ENCODE data around the gene LRP5. TPM values are rescaled to one million over a fixed set of nuclear protein-coding genes. Genes with fewer than 3 reads are reported as not detected.
"Not testable (repeated sequence)": the region's sequence is repeated elsewhere in the genome, so short reads cannot be mapped to it uniquely, and the experiment has no call there.

Gene LRP5
- total RNA-seq, 1 donor from 2014 or later = 10.2 TPM

- FAIRE-seq = no peak
- no peak for DNase-seq (ENCODE audit: low spot score in 2 of 2)
These were observed 136.2 kb downstream of the LRP5 start for GRCh38 chr11:68448604-68449011.

DNA sequence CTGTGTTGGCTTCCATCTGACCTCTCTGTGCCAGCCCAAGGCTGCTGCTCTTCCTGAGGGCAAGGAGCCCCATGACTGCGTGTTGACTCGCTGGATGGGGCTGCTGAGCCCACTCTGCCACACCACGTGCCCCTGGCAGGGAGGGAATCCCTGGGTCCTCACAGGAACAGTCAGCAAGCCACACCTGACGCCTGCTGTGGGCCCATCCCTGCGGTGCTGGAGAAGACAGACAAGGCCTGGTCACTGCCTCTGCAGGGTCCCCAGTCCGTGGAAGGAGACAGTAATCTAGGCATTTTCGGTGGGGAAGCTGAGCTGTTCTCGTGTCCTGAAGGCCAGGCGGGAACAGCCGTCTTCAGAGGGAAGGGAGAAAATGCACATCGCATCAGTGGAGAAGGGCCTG, 137.6 kb downstream of the LRP5 start:
- DNase-seq (ENCODE audit: low spot score in 2 of 2) = no peak
- FAIRE-seq = no peak

GRCh38 chr11:68450711-68451110, 138.3 kb downstream of the LRP5 start:
- FAIRE-seq (no peak), DNase-seq (ENCODE audit: low spot score in 2 of 2) (no peak)

DNA sequence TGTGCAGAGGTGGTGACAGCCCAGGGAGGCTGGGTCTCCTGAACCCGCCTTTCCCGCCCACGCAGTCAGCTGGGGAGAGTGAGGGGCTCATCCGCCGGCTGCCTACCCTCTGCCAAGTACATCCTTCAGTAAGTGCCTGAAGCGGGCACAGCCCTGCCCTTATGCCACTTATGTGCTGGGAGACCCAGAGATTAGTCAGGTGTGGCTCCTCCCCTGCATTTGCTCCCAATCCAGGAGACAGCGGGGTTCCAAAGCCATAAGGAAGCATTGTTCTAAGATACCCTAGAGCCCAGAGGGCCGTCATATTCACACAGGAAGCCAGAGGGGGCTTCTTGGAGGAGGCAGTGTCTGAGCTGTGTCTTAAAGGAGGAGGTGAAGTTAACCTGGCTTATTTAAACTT, 142.4 kb downstream of the LRP5 start:
- DNase-seq (ENCODE audit: low spot score in 2 of 2) (no peak), FAIRE-seq (no peak)

DNA sequence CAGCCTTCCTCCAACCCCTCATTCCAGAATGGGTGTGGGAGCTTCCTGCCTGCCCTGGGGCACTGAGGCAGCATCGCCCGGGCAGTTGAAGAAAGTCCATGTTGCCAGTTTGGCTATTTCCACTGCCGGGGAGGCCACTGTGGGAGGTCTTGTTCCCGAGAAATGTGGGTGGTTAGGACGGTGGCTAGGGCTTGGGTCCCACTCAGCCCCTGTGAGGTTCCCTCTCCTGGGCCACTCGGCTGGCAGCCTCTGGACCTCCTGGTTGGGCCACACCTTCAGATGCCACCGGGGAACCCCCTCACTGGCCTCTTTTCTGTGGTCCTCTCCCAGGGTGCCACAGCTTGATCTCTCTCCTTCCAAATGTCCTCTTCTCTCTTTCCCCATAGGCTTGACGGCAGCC, 143.1 kb downstream of the LRP5 start:
- no peak for DNase-seq (ENCODE audit: low spot score in 2 of 2)
- FAIRE-seq = no peak

DNA sequence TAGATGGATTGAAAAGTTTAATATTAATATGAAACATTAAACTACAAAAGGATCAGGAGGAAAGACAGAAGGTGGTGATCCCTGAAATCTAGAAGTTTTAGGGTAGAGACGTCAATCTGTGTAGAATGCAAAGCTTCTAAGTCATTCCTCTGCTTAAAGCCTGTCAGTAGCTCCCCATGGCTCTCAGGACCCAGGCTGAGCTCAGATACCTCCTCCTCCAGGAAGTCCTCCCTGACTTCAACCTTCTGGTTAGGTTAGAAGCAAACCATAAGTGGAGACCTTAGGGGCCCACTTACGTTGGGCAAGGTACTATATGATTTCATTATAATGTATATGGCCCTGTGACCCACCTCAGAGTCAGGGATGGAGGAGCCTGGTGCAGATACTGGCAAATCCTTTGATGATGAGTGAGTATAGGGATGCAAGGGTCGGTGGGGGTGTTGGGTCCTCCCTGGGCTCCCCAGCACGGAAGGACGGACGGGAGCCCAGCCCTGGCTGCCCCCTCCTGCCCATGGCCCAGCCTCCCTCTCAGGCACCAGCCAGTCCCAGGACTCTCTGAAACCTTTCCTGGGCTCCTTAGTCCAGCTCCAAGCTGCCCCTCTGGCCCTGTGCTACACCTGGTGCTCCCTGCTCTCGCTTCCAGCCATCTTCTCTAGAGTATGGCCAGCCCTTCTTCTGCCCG, 145.0 kb downstream of the LRP5 start:
- DNase-seq (ENCODE audit: low spot score in 2 of 2) (no peak), FAIRE-seq (no peak)

DNA sequence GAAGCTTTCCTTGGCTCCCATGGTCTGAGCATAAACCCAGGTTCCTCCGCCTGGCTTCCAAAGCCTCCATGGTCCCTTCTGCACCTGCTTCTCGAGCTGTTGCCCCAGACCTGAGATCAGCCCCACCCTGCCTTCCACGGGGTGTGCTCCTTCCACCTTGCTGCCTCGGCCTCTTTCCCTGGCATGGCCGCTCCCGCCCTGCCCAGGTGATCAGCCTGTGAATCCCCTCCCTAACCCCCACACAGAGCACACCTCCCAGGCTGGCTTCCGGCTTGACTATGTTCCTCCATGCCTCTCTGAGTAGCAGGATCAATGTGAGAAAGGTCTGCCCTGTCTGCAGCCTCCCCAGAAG, 145.5 kb downstream of the LRP5 start:
- no peak for FAIRE-seq
- no peak for DNase-seq (ENCODE audit: low spot score in 2 of 2)

- FAIRE-seq = not testable (repeated sequence)
These were observed 145.9 kb downstream of the LRP5 start for GRCh38 chr11:68458340-68458739.

DNA sequence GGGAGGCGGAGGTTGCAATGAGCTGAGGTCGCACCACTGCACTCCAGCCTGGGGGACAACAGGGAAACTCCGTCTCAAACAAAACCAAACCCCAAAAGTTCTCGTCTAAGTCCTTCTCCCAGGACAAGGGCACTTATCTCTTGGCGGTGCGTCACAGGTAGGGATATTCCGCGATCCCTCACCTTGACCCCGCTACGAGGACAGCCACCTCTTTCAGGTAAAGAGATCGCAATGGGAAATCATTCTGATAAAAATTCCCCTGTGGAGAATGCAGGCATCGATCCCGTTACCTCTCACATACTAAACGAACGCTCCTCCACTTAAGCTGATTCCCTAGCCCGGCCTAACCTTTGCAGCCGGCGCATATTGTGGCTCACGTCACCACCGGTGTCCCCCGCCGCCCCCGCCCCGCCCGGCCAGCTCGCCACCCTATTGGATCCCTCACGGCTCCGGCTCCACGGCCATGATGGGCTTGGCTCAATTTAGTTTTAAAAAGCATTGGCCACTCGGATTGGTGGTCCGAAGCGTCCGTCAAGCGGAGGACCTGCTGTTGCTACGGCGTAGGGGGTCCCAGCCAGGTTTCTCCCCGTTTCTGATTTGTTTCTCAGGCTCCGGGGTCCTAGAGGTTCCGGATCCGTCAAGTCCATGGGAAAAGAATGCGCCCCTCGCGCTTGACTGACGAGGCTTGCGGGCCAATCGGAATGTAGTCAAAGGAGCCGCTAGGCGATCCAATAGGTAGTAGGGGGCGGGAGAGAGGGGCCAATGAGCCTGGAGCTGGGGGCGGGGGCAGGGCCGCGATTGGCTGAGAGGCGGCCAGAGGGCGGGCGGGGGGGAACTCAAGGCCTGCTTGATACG, 147.7 kb downstream of the LRP5 start:
- DNase-seq (ENCODE audit: low spot score in 2 of 2) = peak; percentile 96 to 98
- no peak for FAIRE-seq

More at GRCh38 chr11:68458340-68458739, 145.9 kb downstream of the LRP5 start:
- not testable (repeated sequence) for DNase-seq (ENCODE audit: low spot score in 2 of 2)

GRCh38 chr11:68460741-68461574, 148.6 kb downstream of the LRP5 start, which contains the start of gene PPP6R3:
Gene PPP6R3, plus strand, starts transcription at chr11:68460752. Its CDS starts 76,913 bp downstream, at chr11:68537665.
- DNase-seq (ENCODE audit: low spot score in 2 of 2) (no peak), FAIRE-seq (no peak)

DNA sequence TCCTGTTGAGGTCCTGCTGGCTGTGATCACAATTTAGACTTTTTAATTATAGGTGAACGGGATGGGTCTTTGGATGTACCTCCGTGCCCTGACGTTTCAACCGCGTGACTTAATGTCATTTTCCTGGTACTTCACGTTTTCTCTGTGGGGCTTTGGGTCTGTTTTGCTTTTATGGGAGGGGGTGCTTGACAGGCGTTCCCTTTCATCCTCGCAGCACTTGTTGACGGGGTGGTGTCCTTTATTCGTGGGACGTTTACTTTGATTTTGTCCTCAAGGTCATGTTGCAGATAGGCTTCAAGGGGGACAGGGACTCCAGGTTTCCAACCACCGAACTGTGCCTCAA, 149.2 kb downstream of the LRP5 start:
- no peak for DNase-seq (ENCODE audit: low spot score in 2 of 2)
- FAIRE-seq = no peak

DNA sequence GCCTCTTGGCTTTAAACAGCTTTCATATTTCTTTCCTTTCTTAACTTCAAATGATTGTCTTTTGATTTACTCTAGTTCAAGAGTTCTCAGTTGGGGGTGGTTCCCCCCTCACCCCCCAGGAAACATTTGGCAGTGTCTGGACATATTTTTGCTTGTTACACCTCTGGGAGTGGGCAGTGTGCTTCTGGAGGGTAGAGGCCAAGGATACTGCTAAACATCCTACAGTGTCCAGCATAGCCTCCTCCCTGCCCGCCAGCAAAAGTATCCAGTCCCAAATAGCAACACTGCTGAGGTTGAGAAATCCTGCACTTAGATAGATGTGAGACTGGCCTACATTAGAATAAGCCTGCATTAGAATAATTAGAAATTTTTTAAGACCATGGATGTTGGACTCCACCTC, 151.3 kb downstream of the LRP5 start:
- DNase-seq (ENCODE audit: low spot score in 2 of 2) (no peak), FAIRE-seq (no peak)

GRCh38 chr11:68467201-68467834, 154.9 kb downstream of the LRP5 start:
- FAIRE-seq (no peak), DNase-seq (ENCODE audit: low spot score in 2 of 2) (no peak)

- FAIRE-seq (no peak), DNase-seq (ENCODE audit: low spot score in 2 of 2) (no peak)
These were observed 155.9 kb downstream of the LRP5 start for GRCh38 chr11:68468217-68468828.

GRCh38 chr11:68469122-68469521, 156.7 kb downstream of the LRP5 start:
- FAIRE-seq (no peak), DNase-seq (ENCODE audit: low spot score in 2 of 2) (no peak)

- FAIRE-seq (no peak), DNase-seq (ENCODE audit: low spot score in 2 of 2) (no peak)
These were observed 157.3 kb downstream of the LRP5 start for GRCh38 chr11:68469642-68470041.

- FAIRE-seq (no peak), DNase-seq (ENCODE audit: low spot score in 2 of 2) (no peak)
These were observed 158.0 kb downstream of the LRP5 start for GRCh38 chr11:68470304-68470811.

GRCh38 chr11:68471360-68472340, 159.3 kb downstream of the LRP5 start:
- FAIRE-seq = no peak

GRCh38 chr11:68472778-68473177, 160.4 kb downstream of the LRP5 start:
- DNase-seq (ENCODE audit: low spot score in 2 of 2) (no peak), FAIRE-seq (no peak)

More at GRCh38 chr11:68471360-68472340, 159.3 kb downstream of the LRP5 start:
- no peak for DNase-seq (ENCODE audit: low spot score in 2 of 2)
